ENCODE results near the gene SH3RF3.

DNA sequence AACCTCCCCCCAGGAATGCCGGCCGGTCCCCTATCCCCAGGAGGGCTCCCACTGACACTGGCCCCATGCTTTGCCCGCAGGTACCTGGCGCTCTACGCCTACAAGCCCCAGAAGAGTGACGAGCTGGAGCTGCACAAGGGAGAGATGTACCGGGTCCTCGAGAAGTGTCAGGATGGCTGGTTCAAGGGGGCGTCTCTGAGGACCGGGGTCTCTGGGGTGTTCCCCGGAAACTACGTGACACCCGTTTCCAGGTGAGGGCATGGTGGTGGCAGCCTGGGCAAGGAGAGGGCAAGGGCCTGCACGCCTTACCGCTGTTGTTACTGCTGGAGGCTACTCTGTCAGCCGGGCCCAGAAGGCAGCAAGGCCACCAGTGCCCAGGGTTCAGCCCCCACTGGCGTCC, 303.4 kb downstream of the SH3RF3 start:
- no peak for TF ChIP-seq POLR2A (IDR thresholded peaks at IDR 0.05; ENCODE audit: borderline replicate concordance, extremely low read depth, insufficient read depth, insufficient read length)
- TF ChIP-seq, protein P1, sequence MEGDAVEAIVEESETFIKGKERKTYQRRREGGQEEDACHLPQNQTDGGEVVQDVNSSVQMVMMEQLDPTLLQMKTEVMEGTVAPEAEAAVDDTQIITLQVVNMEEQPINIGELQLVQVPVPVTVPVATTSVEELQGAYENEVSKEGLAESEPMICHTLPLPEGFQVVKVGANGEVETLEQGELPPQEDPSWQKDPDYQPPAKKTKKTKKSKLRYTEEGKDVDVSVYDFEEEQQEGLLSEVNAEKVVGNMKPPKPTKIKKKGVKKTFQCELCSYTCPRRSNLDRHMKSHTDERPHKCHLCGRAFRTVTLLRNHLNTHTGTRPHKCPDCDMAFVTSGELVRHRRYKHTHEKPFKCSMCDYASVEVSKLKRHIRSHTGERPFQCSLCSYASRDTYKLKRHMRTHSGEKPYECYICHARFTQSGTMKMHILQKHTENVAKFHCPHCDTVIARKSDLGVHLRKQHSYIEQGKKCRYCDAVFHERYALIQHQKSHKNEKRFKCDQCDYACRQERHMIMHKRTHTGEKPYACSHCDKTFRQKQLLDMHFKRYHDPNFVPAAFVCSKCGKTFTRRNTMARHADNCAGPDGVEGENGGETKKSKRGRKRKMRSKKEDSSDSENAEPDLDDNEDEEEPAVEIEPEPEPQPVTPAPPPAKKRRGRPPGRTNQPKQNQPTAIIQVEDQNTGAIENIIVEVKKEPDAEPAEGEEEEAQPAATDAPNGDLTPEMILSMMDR (IDR thresholded peaks at IDR 0.05 in 2 of 3, conservative IDR thresholded peaks at IDR 0.05 in 1 of 3; ENCODE audit: borderline replicate concordance in 1 of 3, insufficient read depth in 1 of 3, low read depth in 2 of 3, low read length in 2 of 3): no peak
- no peak for TF ChIP-seq ZNF274 (IDR thresholded peaks at IDR 0.05; ENCODE audit: low read depth, low read length)
- no peak for TF ChIP-seq POLR2AphosphoS5 (IDR thresholded peaks at IDR 0.05; ENCODE audit: low read depth, low read length)
- TF ChIP-seq YY1 (IDR thresholded peaks at IDR 0.05; ENCODE audit: extremely low read depth, insufficient replicate concordance, low read depth, low read length): no peak
- no peak for TF ChIP-seq CBX3 (IDR thresholded peaks at IDR 0.05; ENCODE audit: low read depth)
- TF ChIP-seq, protein P2, sequence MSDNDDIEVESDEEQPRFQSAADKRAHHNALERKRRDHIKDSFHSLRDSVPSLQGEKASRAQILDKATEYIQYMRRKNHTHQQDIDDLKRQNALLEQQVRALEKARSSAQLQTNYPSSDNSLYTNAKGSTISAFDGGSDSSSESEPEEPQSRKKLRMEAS (IDR thresholded peaks at IDR 0.05): no peak
- TF ChIP-seq SP1 (IDR thresholded peaks at IDR 0.05; ENCODE audit: low read depth): no peak
- TF ChIP-seq EZH2 (IDR thresholded peaks at IDR 0.05): no peak
- TF ChIP-seq CEBPB (IDR thresholded peaks at IDR 0.05; ENCODE audit: low read depth): no peak
- no peak for TF ChIP-seq JUND (IDR thresholded peaks at IDR 0.05)
- TF ChIP-seq, protein P3, sequence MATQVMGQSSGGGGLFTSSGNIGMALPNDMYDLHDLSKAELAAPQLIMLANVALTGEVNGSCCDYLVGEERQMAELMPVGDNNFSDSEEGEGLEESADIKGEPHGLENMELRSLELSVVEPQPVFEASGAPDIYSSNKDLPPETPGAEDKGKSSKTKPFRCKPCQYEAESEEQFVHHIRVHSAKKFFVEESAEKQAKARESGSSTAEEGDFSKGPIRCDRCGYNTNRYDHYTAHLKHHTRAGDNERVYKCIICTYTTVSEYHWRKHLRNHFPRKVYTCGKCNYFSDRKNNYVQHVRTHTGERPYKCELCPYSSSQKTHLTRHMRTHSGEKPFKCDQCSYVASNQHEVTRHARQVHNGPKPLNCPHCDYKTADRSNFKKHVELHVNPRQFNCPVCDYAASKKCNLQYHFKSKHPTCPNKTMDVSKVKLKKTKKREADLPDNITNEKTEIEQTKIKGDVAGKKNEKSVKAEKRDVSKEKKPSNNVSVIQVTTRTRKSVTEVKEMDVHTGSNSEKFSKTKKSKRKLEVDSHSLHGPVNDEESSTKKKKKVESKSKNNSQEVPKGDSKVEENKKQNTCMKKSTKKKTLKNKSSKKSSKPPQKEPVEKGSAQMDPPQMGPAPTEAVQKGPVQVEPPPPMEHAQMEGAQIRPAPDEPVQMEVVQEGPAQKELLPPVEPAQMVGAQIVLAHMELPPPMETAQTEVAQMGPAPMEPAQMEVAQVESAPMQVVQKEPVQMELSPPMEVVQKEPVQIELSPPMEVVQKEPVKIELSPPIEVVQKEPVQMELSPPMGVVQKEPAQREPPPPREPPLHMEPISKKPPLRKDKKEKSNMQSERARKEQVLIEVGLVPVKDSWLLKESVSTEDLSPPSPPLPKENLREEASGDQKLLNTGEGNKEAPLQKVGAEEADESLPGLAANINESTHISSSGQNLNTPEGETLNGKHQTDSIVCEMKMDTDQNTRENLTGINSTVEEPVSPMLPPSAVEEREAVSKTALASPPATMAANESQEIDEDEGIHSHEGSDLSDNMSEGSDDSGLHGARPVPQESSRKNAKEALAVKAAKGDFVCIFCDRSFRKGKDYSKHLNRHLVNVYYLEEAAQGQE (IDR thresholded peaks at IDR 0.05; ENCODE audit: low read depth): no peak

Data from HCT116 (cell line).